H1 (cell line): ENCODE measurements around the gene NTRK2. TPM values are rescaled to one million over a fixed set of nuclear protein-coding genes. Genes with fewer than 3 reads are reported as not detected.

Experiments
- CTCF ChIA-PET: fragments of 300-600 bp; sonication (Branson Sonifier 250); formaldehyde crosslinking; loops from one replicate; lab custom pipeline; 2021; ENCODE audit not compliant: partially characterized antibody; lab: Charles Lee
- POLR2A ChIA-PET: fragments of 300-600 bp; sonication (Branson Sonifier 250); formaldehyde crosslinking; loops from one replicate; lab custom pipeline; 2021; ENCODE audit warnings: inconsistent platforms; ENCODE audit not compliant: partially characterized antibody; lab: Charles Lee
- DNase-seq, 2 experiments: peaks; one replicate each; pipeline versions ENCODE4 v3.0.0 to v3.0.0-alpha.2; 2010 to 2022; ENCODE audit warnings: low spot score in 2 of 2, low read depth in 1 of 2, mixed read lengths in 1 of 2
- FAIRE-seq: peaks from 2 replicates; lab custom pipeline; 2011; peaks lifted over from hg19 to GRCh38; lab: Jason Lieb, UNC
- H2AFZ ChIP-seq: 2 replicates; pipeline ENCODE4 v1.8.1; 2012; ENCODE audit warnings: low read length, inconsistent platforms
- H2AK5ac ChIP-seq: 2 replicates; pipeline ENCODE4 v1.6.1; 2013; ENCODE audit warnings: low read depth, low read length
- H2BK120ac ChIP-seq: replicated peaks from 2 replicates; pipeline ENCODE3; 2013; ENCODE audit warnings: low read depth, low read length, inconsistent platforms
- H2BK12ac ChIP-seq: 2 replicates; pipeline ENCODE4 v1.6.1; 2013; ENCODE audit warnings: low read depth, low read length
- H2BK15ac ChIP-seq: 2 replicates; pipeline ENCODE4 v1.6.1; 2013; ENCODE audit warnings: low read length
- H2BK20ac ChIP-seq: 2 replicates; pipeline ENCODE4 v1.6.1; 2013; ENCODE audit warnings: low read length
- H2BK5ac ChIP-seq: 2 replicates; pipeline ENCODE4 v1.6.1; 2013; ENCODE audit warnings: low read depth, low read length
- H3K14ac ChIP-seq: 2 replicates; pipeline ENCODE4 v1.6.1; 2013; ENCODE audit warnings: inconsistent platforms; ENCODE audit not compliant: insufficient read length
- H3K18ac ChIP-seq: 2 replicates; pipeline ENCODE4 v1.6.1; 2013; ENCODE audit warnings: low read length; ENCODE audit errors: extremely low read depth
- H3K23ac ChIP-seq: 2 replicates; pipeline ENCODE4 v1.6.1; 2013; ENCODE audit warnings: inconsistent platforms; ENCODE audit not compliant: insufficient read length
- H3K23me2 ChIP-seq: 2 replicates; pipeline ENCODE4 v1.6.1; 2013; ENCODE audit warnings: low read depth, low read length
- H3K27ac ChIP-seq: 2 replicates; pipeline ENCODE4 v1.6.1; 2011; ENCODE audit warnings: low read depth, low read length, inconsistent platforms
- H3K27me3 ChIP-seq, 4 experiments: replicated peaks in 1 of 4; 1 replicate in 1 of 4; 2 replicates in 3 of 4; pipeline versions ENCODE4 v1.6.1 to v1.8.1; 2011 to 2013; ENCODE audit warnings: low read length in 3 of 4, mild to moderate bottlenecking in 3 of 4, inconsistent platforms in 2 of 4, mixed read lengths in 2 of 4, moderate library complexity in 1 of 4; ENCODE audit not compliant: control insufficient read depth in 3 of 4, insufficient read depth in 3 of 4; ENCODE audit errors: extremely low read depth in 1 of 4
- H3K36me3 ChIP-seq, 4 experiments: 2 replicates each; pipeline versions ENCODE4 v1.6.1 to v1.8.1; 2011 to 2013; ENCODE audit warnings: mild to moderate bottlenecking in 4 of 4, low read length in 3 of 4, moderate library complexity in 2 of 4, control low read depth in 1 of 4, inconsistent platforms in 1 of 4; ENCODE audit not compliant: insufficient read depth in 4 of 4, control insufficient read depth in 2 of 4
- H3K4ac ChIP-seq: replicated peaks from 2 replicates; pipeline ENCODE3; 2013; ENCODE audit warnings: low read length, low read depth, mixed read lengths, inconsistent platforms; ENCODE audit not compliant: insufficient read length
- H3K4me1 ChIP-seq, 4 experiments: replicated peaks in 1 of 4; 1 replicate in 1 of 4; 2 replicates in 3 of 4; pipeline versions ENCODE4 v1.6.1 to v1.8.1; 2011 to 2013; ENCODE audit warnings: low read length in 3 of 4, inconsistent platforms in 2 of 4, mixed read lengths in 1 of 4; ENCODE audit not compliant: insufficient read depth in 4 of 4, control insufficient read depth in 3 of 4
- H3K4me2 ChIP-seq, 2 experiments: 2 replicates each; pipeline versions ENCODE4 v1.6.1 to v1.8.1; 2011 to 2013; ENCODE audit warnings: low read depth in 2 of 2, low read length in 2 of 2, control low read depth in 1 of 2, inconsistent platforms in 1 of 2, mild to moderate bottlenecking in 1 of 2; ENCODE audit not compliant: insufficient read depth in 1 of 2
- H3K4me3 ChIP-seq, 4 experiments: fragments of 200-600, 300-600 bp in 1 of 4; sonication (generic), shearing (Covaris generic), sonication (Bioruptor Twin) in 1 of 4; 2 replicates each; pipeline versions ENCODE4 v1.5.1 to v1.8.1; 2011 to 2016; ENCODE audit warnings: low read length in 4 of 4, low read depth in 3 of 4, control low read depth in 2 of 4, inconsistent platforms in 2 of 4, mild to moderate bottlenecking in 2 of 4, mixed read lengths in 1 of 4, moderate library complexity in 1 of 4; ENCODE audit not compliant: insufficient read depth in 2 of 4; ENCODE audit errors: extremely low read depth in 1 of 4
- H3K56ac ChIP-seq: replicated peaks from 2 replicates; pipeline ENCODE3; 2013; ENCODE audit warnings: low read depth, mild to moderate bottlenecking, mixed read lengths, low read length, inconsistent platforms; ENCODE audit not compliant: insufficient read length
- H3K79me1 ChIP-seq: 2 replicates; pipeline ENCODE4 v1.6.1; 2013; ENCODE audit warnings: low read depth, low read length, control low read depth
- H3K79me2 ChIP-seq, 2 experiments: 2 replicates each; pipeline versions ENCODE4 v1.6.1 to v1.8.1; 2012 to 2013; ENCODE audit warnings: low read length in 2 of 2, mild to moderate bottlenecking in 2 of 2, inconsistent platforms in 1 of 2; ENCODE audit not compliant: insufficient read depth in 2 of 2, control insufficient read depth in 1 of 2
- H3K9ac ChIP-seq, 4 experiments: replicated peaks in 1 of 4; 1 replicate in 1 of 4; 2 replicates in 3 of 4; pipeline versions ENCODE4 v1.6.1 to v1.8.1; 2011 to 2013; ENCODE audit warnings: low read depth in 3 of 4, low read length in 3 of 4, control low read depth in 2 of 4, mild to moderate bottlenecking in 2 of 4, moderate library complexity in 2 of 4, inconsistent platforms in 1 of 4; ENCODE audit errors: extremely low read depth in 1 of 4
- H3K9me3 ChIP-seq, 2 experiments: 2 replicates each; pipeline versions ENCODE4 v1.6.1 to v1.8.1; 2012 to 2013; ENCODE audit warnings: mild to moderate bottlenecking in 2 of 2, moderate library complexity in 2 of 2, control low read depth in 1 of 2, inconsistent platforms in 1 of 2, low read depth in 1 of 2, low read length in 1 of 2, mixed read lengths in 1 of 2; ENCODE audit not compliant: insufficient read depth in 2 of 2
- H4K20me1 ChIP-seq, 2 experiments: replicated peaks in 1 of 2; 2 replicates each; pipeline versions ENCODE3 to v1.8.1; 2011 to 2013; ENCODE audit warnings: inconsistent platforms in 2 of 2, low read length in 2 of 2, mild to moderate bottlenecking in 1 of 2; ENCODE audit not compliant: insufficient read depth in 2 of 2, control insufficient read depth in 1 of 2
- H4K5ac ChIP-seq: 2 replicates; pipeline ENCODE4 v1.6.1; 2013; ENCODE audit warnings: low read length, low read depth, mixed read lengths, inconsistent platforms; ENCODE audit not compliant: insufficient read length
- H4K8ac ChIP-seq: 2 replicates; pipeline ENCODE4 v1.8.0; 2013; ENCODE audit warnings: mild to moderate bottlenecking, moderate library complexity, low read length, inconsistent platforms; ENCODE audit not compliant: insufficient read depth; ENCODE audit errors: extremely low read depth
- H4K91ac ChIP-seq: replicated peaks from 2 replicates; pipeline ENCODE3; 2013; ENCODE audit warnings: low read length, mixed read lengths, inconsistent platforms; ENCODE audit not compliant: insufficient read length
- ATF2 ChIP-seq: IDR thresholded peaks from 2 replicates; pipeline ENCODE4 v1.6.1; 2012; ENCODE audit warnings: low read length, inconsistent platforms
- CTCF ChIP-seq, 3 experiments: IDR thresholded peaks; 1 replicate in 2 of 3; 2 replicates in 1 of 3; pipeline versions ENCODE4 v1.5.1 to v1.6.1; 2011; ENCODE audit warnings: low read length in 3 of 3, mild to moderate bottlenecking in 3 of 3, inconsistent platforms in 2 of 3, low read depth in 1 of 3, moderate library complexity in 1 of 3; ENCODE audit not compliant: insufficient read depth in 1 of 3; ENCODE audit errors: control extremely low read depth in 1 of 3
- EGR1 ChIP-seq: IDR thresholded peaks from 2 replicates; pipeline ENCODE4 v1.6.1; 2011; ENCODE audit warnings: low read depth, low read length, borderline replicate concordance
- FOSL1 ChIP-seq: IDR thresholded peaks from 2 replicates; pipeline ENCODE4 v1.6.1; 2011; ENCODE audit warnings: mild to moderate bottlenecking, low read depth, low read length, moderate library complexity; ENCODE audit not compliant: insufficient read depth
- GTF2F1 ChIP-seq: IDR thresholded peaks from 2 replicates; pipeline ENCODE4 v1.6.1; 2012; ENCODE audit warnings: low read depth, low read length, improper control_type of control experiment, borderline replicate concordance
- SIN3A ChIP-seq, 2 experiments: IDR thresholded peaks in 1 of 2; conservative IDR thresholded peaks in 1 of 2; 2 replicates each; pipeline ENCODE4 v1.6.1; 2011 to 2012; ENCODE audit warnings: low read length in 2 of 2, improper control_type of control experiment in 1 of 2, low read depth in 1 of 2, mild to moderate bottlenecking in 1 of 2
- SRF ChIP-seq: IDR thresholded peaks from 2 replicates; pipeline ENCODE4 v1.6.1; 2011; ENCODE audit warnings: mild to moderate bottlenecking, low read depth, low read length, moderate library complexity
- TAF7 ChIP-seq: optimal IDR thresholded peaks from 2 replicates; pipeline ENCODE3; 2011; ENCODE audit warnings: low read depth, mild to moderate bottlenecking, inconsistent platforms, low read length, moderate library complexity, borderline replicate concordance
- WGBS, 2 experiments: shearing (Covaris generic) in 1 of 2; methylation state at CpG; one replicate each; pipeline versions ENCODE4 v1.1.6 to v1.1.7; 2013 to 2015; ENCODE audit warnings: low lambda C conversion rate in 2 of 2, mixed read lengths in 2 of 2, inconsistent platforms in 1 of 2, low coverage in 1 of 2, missing lambda C conversion rate in 1 of 2; ENCODE audit not compliant: insufficient replicate concordance in 2 of 2, insufficient coverage in 1 of 2, insufficient read length in 1 of 2; ENCODE audit errors: extremely low coverage in 1 of 2, missing lambda C conversion rate in 1 of 2; 5-methylcytosine and 5-hydroxymethylcytosine counted together
- polyA plus RNA-seq, 7 experiments: library from polyadenylated mRNA; depleted of rRNA in 3 of 7; stranded (reverse) in 5 of 7; unstranded in 2 of 7; fragments of >200 nt in 5 of 7; fragments of 200-250 nt in 2 of 7; gene quantifications; 1 replicate in 5 of 7; 2 replicates in 1 of 7; 4 replicates in 1 of 7; pipeline versions ENCODE4 v1.2.1 to v1.2.3, GENCODE V29; 2011 to 2013; ENCODE audit warnings: missing spikeins in 2 of 7, mixed read lengths in 2 of 7
- total RNA-seq: library from RNA; stranded (reverse); fragmentation: NEBNext Ultra II Directional; extraction: Animal tissue kit (Norgen Biotek cat#: 25700); gene quantifications from 2 replicates; pipeline ENCODE4 v1.2.1, GENCODE V29; 2021

NTRK2 gene
- total and polyA plus RNA-seq, 2 of the 8 experiments (the other 6 are each of a cell fraction or from before 2014, with no cell fraction given), result 0.03 to 0.04 TPM

- Histone ChIP-seq H3K14ac (no peak overlapping the region), H4K5ac (no peak overlapping the region), H2AK5ac (no peak overlapping the region), H2BK15ac (no peak overlapping the region), H3K4me3 (no peak overlapping the region), H3K23me2 (no peaks in the 10 kb centered on the region), H3K36me3 (no peaks in the 10 kb centered on the region), H3K4me2 (no peak overlapping the region), H4K8ac (no peak overlapping the region), H3K79me1 (no peaks in the 10 kb centered on the region), H3K27me3 (no peaks in the 10 kb centered on the region; a peak in 1 of 7 replicates), H4K20me1 (no peaks in the 10 kb centered on the region), H2BK120ac (no peak overlapping the region), H3K4me1 (peaks cover 0 to 5% (median 0%) of the 10 kb centered on the region in 4 experiments; a peak in 1 of 7 replicates), H2AFZ (no peak overlapping the region), H2BK20ac (no peak overlapping the region), H3K9me3 (no peaks in the 10 kb centered on the region), H3K79me2 (no peaks in the 10 kb centered on the region), H4K91ac (no peak overlapping the region), H3K9ac (no peak overlapping the region), H3K23ac (no peak overlapping the region), H2BK12ac (no peak overlapping the region), H3K56ac (no peak overlapping the region), H3K18ac (no peak overlapping the region), H3K27ac (no peak overlapping the region), H3K4ac (no peak overlapping the region), H2BK5ac (no peak overlapping the region)
- WGBS, 2 experiments, result 89% methylated on average over 5 of the region's 5 CpGs; no CpG with 5 or more reads in 1 of the 2 experiments
- ChIA-PET POLR2A (no interaction called here), CTCF (interaction anchor here (1.3 kb wide), 1 partner anchor 223 kb away, joined by 3 read pairs; no protein-coding TSS in a partner anchor)
- FAIRE-seq, result no peak
- no peak for DNase-seq
- TF ChIP-seq FOSL1 (no peak), EGR1 (no peak), SRF (no peak), ATF2 (no peak), GTF2F1 (no peak), TAF7 (no peak), CTCF (IDR thresholded peaks at IDR 0.05; ENCODE audit: control extremely low read depth in 1 of 3, insufficient read depth in 1 of 3, low read depth in 1 of 3, low read length in 3 of 3) (no peak), SIN3A (conservative IDR thresholded peaks at IDR 0.05 in 1 of 2, IDR thresholded peaks at IDR 0.05 in 1 of 2; ENCODE audit: low read depth in 1 of 2, low read length in 2 of 2) (no peak)
Observed at GRCh38 chr9:84722388-84722989, 53.0 kb downstream of the NTRK2 start.
